Inflammatory macrophage treated with lipopolysaccharide for 4 hours (primary cell): ENCODE data around the gene PMEPA1.

ENCODE experiments used
- DNase-seq: peaks from one replicate; pipeline ENCODE4 v3.0.0-alpha.2; 2020

Gene PMEPA1

DNA sequence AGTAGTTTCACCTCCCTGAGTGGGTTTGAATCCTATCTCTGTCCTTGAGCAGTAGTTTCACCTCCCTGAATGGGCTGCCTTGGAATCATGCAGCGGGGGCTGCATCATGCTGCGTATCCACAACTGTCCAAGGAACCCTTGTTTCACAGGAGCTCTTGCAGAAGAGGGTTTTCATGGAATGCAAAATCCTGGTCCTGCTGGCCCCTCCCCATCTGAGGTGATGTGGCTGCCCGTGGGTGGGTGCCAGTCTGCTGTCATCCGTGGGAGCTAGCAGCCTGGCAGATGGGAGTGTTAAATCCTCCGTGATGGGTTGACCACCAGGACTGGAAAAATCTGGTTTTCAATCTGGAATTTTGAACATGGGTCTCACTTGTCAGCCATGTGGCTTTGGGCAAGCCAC lies 111.3 kb downstream of the PMEPA1 start:
- no peak for DNase-seq
